GM13976 (cell line): Measurements from ENCODE around the gene IL2.

Source experiments
- DNase-seq: peaks from one replicate; pipeline ENCODE4 v3.0.0; 2012; ENCODE audit warnings: low spot score
- CTCF ChIP-seq: IDR thresholded peaks from 2 replicates; pipeline ENCODE4 v1.5.1; 2012; ENCODE audit warnings: borderline replicate concordance, mild to moderate bottlenecking; ENCODE audit not compliant: insufficient read depth; ENCODE audit errors: extremely low read depth, missing control alignments, control extremely low read depth
- in situ Hi-C: fragments of 300-500 bp; cut with MboI; formaldehyde crosslinking; loops from one replicate; pipeline ENCODE4 v1.12.0; 2022; ENCODE audit warnings: low sequenced_read_pairs, mixed read lengths, inconsistent platforms; ENCODE audit not compliant: unreplicated experiment

The IL2 gene

DNA sequence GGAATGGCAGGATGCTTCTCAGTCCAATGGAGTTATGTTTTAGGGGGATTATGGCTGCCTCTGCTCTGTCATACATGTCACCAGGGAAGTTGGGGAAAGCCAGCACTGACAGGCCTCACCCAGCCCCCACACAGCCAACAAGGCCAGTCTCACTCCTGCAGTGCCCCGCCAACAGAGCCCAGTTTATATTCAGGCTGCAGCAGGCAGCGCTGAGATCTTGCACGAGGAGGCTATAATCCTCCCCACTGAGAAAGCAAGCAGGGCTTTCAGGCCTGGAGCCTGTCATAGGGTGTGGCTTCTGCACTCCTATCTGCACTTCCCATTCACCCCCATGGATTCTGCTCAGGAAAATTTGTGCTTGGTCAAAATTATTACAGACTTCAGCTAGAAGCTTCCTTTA, 52.7 kb downstream of the IL2 start:
- no peak for TF ChIP-seq CTCF
- in situ Hi-C loops = no loop called here
- DNase-seq = no peak
